ENCODE results near the gene CERT1.
"Not testable (repeated sequence)": the region's sequence is repeated elsewhere in the genome, so short reads cannot be mapped to it uniquely, and the experiment has no call there.

The CERT1 gene

DNA sequence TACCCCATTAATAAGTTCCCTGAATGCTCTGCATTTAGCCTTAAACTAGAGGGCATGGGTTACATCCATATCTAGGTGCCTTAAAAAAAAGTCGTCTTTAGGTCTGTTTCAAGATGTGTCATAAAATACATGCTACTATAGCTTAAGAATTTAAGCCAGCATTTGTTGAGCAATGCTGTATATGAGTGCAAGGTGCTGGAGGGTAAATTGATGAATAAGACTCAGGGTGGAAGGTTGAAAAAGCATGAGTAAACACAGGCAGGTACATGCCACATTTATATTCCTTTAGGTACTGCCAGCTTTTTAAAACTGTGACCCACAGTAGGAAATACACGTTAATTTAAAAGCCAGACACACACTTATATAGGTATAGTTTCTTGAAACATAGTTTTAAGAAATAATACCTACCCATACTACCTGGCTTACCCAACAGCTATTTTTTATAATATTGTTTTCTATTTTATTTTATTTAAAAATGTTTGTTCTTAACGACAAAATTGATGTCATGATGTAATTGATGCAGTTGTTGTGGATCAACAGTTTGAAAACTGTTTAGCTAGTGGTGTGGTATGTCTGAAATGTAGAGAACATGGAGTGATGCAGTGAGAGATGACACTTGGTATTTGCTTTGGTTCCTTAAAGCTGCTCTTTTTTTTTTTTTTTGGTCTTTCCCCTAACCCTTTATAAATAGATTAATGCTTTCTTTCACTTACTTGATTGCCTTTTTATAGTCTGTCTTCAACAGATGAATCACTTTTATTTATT lies 170.5 kb downstream of the CERT1 start:
- no peak for DNase-seq

DNA sequence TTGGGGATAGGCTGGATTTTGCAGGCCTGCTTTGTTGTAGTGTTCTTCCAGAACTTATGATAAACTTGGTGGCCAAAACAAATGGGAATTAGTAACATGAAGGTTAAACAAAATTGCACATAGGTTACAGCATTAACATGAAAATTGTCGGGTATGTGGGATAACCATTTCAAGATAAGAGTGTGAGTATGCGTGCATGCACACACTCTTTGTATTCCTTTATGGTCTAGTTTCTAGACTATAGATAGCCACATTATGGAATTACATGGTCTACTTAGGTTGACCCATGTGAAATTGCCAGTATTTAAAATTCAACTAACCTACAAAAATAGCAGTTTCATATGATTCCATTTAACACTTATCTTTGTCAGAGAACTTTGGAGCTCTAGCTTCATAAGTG lies 173.0 kb downstream of the CERT1 start:
- DNase-seq, result no peak

GRCh38 chr5:75337366-75338021 lies 173.9 kb downstream of the CERT1 start:
- no peak for DNase-seq

- peak; percentile 97 for DNase-seq
Observed at GRCh38 chr5:75336615-75337336, 174.7 kb downstream of the CERT1 start, which contains the start of gene HMGCR. Gene HMGCR, plus strand, starts transcription at chr5:75337220. Its CDS starts 5,386 bp downstream, at chr5:75342606.

GRCh38 chr5:75335952-75336614 lies 175.3 kb downstream of the CERT1 start:
- no peak for DNase-seq

DNA sequence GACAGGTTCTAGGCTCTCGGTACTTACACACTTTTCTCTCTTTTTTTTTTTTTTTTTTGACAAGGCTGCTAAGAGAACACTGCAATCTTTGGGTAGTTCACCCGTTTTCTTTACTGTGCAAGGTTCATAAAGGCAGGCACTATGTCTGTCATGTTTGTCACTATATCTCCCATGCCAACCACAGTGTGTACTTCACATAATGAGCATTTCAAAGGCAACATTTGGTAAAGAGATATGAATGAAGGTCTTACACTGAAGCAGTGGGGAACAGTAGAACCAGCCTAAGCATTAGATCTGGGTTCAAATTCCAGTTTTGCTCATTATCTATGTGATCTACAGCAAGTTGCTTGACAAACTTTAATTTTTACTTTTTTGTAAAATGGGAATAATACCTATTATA lies 175.9 kb downstream of the CERT1 start:
- DNase-seq, result no peak

DNA sequence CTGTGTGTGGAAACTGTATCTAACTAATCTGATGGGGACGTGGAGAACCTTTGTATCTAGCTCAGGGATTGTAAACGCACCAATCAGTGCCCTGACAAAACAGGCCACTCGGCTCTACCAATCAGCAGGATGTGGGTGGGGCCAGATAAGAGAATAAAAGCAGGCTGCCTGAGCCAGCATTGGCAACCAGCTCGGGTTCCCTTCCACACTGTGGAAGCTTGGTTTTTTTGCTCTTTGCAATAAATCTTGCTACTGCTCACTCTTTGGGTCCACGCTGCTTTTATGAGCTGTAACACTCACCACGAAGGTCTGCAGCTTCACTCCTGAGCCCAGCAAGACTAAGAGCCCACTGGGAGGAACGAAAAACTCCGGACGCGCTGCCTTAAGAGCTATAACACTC lies 177.0 kb downstream of the CERT1 start:
- DNase-seq, result not testable (repeated sequence)

DNA sequence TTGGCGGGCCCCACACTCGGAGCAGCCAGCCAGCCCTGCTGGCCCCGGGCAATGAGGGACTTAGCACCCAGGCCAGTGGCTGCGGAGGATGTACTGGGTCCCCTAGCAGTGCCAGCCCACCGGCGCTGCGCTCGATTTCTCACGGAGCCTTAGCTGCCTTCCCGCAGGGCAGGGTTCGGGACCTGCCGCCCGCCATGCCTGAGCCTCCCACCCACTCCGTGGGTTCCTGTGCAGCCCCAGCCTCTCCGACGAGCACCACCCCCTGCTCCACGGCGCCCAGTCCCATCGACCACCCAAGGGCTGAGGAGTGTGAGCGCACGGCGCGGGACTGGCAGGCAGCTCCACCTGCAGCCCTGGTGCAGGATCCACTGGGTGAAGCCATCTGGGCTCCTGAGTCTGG lies 177.7 kb downstream of the CERT1 start:
- not testable (repeated sequence) for DNase-seq

DNA sequence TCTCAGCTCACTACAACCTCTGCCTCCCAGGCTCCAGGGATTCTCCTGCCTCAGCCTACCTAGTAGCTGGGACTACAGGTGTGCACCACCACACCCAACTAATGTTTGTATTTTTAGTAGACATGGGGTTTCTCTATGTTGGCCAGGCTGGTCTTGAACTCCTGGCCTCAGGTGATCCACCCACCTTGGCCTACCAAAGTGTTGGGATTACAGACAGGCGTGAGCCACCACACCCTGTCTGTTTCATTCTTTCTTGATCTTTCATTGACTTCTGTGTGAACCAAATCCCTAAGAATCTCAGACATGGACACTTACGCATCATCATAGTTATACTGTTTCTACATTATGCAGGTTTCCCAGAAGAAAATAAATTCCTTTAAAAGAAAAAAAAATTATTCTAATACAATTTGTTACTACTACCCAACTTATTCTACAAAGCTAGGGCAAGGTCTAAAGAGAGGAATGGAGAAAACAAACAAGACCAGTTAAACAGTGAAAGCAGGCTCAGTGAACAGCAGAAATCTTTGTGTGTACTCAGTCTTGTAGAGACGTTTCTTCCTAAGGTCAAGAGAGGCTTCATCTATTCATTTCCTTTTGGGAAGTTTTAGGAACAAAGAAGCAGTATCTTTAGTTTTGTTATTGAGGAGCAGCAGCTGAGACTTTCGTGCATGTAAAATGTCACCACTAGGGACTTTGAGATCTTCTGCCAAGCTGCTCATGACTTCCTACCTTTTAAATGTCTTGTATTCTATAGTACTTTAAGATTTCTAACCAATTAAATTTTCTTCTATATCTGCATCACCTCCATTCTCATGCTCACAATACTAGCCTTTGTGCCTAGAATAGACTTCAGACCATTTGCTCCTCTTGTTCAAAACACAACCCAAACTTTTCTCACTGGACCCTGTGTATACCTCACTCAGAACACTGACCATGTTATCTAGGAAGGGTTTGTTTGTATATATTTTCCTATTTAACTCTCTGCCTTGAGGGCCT lies 180.0 kb downstream of the CERT1 start:
- DNase-seq, result no peak

GRCh38 chr5:75330404-75330803 lies 181.0 kb downstream of the CERT1 start:
- DNase-seq, result no peak
